ENCODE results near the gene TRABD2B. TPM values are rescaled to one million over a fixed set of nuclear protein-coding genes. Genes with fewer than 3 reads are reported as not detected.

Gene TRABD2B
- polyA plus RNA-seq, 12 donors: 2.6 to 11.0 (median 4.7) TPM; not detected in 1

Other genes with a start within 250 kb of the TRABD2B start
- 1 to 10 TPM in 7 of 12 donors, under 1 TPM in 3, not detected in 2; 0.63 to 4.0 (median 1.3) TPM for gene SLC5A9, start 225.3 kb upstream of the TRABD2B start, polyA plus RNA-seq (ENCODE audit: insufficient read length in 12 of 12)

Measured in muscle of arm (tissue), 12 donors.